GM15510 (cell line): Measurements from ENCODE around the gene FGF4.

Source experiments
- POLR2A ChIP-seq: IDR thresholded peaks from 3 replicates; pipeline ENCODE4 v1.6.1; 2011; ENCODE audit warnings: borderline replicate concordance; ENCODE audit not compliant: insufficient read length; ENCODE audit errors: extremely low read depth

FGF4 gene

DNA sequence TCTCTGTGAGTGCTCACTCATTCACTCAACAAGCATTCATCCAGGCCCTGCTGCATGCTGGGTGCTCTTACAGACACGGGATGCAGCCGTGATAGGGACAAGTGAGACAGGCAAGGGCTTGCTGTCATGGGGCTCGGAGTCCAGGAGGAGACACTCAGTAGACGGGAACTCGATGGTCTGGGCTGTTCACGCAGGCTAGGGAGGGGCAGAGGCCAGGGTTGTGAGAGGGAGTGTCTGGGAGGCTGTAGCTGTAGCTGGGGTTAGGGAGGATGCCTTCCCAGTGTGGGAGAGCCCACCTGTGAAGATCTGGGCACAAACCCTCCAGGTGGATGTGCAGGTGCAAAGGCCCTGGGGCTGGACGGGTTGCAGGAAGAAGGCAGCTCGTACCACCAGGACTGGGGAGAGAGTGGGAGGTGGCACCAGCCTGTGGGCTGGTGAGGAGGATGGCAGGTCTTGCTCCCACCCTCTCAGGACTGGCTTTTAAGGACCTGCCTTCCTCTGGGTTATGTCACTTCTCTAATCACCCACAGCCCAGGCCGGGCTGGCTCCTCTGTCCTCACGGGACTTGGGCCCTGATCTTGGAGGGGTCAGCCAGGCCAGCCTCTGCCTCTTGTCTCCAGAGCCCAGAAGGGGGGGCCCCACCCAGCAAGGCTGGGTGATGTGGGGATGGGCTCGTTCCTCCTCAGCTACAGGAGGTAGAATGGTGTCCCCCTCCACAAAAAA, 24.1 kb downstream of the FGF4 start:
- TF ChIP-seq POLR2A = no peak

DNA sequence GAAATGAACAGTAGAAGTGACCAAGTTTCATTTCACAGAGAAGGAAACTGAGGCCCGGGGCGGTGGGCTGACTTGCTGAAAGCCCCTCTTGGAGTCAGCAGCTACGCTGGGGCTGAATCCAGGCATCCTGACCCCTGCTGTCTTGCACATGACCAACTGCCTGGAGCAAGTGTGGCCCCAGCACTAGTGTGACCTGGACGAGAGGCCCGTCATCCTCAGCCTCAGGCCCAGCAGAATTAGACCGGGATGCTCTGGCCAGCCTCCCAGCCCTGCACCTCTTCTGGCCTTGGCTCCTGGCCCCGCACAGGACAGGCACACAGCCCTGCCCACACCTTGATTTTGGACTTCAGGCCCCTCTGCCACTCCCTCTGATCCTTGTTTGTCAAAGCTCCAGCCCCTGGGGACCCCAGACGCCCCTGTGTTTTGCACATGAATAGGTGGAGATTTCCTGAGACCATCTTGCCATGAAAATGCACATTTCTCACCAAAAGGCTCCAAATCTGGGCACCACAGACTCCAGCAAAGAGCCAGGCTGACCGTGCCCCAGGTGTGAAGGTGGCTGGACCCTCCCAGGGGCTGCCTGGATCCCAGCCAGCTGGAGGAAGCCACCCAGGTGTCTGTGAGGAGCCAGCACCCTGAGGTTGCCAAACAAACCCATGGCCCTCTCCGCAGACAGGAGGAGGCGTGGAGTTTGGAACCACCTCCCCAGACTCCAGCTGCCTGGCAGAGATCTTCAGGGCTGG, 24.9 kb downstream of the FGF4 start:
- no peak for TF ChIP-seq POLR2A

DNA sequence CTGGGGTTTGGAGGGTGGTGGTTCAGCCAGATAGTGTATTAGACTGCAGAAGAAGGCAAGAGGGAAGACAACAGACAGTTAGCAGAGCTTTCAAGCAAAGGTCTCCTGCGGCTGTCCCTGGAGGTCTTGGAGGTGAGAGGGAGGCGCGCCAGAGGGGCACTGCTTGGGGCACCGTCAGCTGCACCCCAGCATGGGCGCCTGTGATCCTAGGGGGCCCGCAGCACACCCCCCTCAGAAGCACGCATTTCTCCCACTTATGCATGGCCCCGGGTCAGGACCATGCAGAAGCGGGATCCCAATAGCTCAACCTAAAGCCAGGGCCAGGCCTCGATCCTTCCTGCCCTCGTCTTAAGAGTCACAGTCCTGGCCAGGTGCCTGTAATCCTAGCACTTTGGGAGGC, 26.5 kb downstream of the FGF4 start:
- no peak for TF ChIP-seq POLR2A

DNA sequence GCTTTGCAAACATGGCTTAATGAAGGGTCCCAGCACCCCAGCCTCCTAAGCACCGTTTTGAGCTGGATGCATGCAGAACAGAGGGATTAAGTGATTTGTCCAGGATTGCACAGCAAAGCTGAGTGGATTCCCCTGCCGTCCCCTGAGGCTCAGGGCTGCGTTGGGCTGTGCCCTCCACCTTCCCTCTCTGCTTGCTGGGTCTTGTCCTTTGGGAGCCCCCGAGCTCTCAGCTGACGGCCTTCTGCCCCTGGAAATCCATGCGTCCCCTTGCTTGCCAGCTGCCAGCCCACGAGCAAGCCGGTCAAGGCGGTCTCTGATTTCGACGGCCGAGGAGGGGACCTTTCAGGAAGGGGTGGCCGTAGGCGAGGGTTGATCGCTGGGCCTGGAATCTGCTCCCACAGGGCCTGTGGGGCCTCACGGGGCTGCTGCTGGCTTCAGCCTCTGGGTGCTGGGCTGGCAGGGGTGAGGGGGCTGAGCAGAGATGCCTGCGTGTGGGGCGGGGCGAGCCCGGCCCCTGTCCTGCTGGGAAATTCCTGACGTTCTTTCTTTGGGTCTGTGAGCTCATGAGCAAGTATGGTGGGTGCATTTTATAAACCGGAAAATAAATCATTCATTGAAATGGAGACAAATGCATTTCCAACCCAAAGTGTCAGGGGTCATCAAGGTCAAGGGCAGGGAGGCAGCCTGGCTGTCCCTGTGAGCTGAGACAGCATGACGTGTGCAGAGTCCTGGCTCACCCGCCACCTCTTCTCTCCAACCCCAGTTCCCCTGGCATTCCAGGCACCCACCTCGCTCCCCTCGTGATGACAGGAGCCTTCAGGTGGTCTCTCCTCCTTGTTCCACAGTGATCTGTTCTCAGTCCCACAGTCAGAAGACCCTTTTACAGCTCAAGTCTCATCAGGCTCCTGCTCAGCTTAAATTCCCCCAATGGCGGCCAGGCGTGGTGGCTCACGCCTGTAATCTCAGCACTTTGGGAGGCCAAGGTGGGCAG, 28.1 kb downstream of the FGF4 start:
- no peak for TF ChIP-seq POLR2A

DNA sequence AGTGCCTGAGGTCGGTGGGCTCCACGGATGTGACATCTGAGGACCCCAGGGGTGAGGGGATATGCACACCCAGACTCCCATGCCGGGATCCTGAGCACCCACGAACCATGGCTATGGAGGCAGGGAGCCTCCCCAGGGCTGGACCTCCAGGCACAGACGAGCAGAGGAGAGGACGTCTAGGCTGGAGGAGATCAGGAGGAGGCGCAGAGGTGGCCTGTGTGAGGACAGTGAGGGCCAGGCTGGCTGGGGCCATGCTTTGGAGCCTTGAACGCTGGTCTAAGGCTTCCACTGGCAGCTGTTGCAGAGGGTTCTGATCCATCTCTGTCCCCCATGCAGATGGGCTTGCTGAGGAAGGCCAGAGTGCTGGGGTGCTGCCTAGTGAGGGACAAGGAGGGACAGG, 29.0 kb downstream of the FGF4 start:
- TF ChIP-seq POLR2A = no peak

DNA sequence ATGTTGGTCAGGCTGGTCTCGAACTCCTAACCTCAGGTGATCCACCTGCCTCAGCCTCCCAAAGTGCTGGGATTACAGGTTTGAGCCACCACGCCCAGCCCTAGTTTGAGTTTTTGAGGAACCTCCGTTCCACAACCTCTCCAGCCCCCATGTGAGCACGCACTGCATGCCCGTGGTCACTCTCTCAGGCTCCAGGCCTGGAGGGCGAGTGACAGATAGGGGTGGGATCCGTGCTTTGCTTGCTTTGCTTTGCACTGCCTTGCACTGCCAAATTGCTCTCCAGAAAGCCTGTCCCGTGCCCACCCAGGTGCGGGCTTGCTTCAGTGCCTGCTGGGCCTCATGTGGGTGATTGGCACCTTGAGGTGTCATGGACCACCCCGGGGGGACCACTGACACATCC, 29.9 kb downstream of the FGF4 start:
- no peak for TF ChIP-seq POLR2A

DNA sequence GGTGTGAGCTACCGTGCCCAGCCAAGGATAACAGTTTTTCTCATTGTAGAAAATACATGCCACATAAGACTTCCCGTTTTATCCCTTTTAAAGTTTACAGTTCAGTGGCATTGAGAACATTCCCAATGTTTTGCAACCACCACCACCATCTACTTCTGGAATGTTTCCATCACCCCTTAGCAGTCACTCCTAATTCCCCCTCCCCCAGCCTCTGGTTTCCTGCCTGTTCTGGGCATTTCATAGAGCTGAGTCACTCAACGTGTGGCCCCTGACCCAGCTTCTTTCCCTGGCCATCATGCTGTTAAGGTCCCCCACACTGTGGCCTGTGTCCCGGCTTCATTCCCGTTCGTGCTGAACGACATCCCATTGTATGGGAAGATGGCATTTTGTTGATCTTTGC, 30.7 kb downstream of the FGF4 start:
- no peak for TF ChIP-seq POLR2A

DNA sequence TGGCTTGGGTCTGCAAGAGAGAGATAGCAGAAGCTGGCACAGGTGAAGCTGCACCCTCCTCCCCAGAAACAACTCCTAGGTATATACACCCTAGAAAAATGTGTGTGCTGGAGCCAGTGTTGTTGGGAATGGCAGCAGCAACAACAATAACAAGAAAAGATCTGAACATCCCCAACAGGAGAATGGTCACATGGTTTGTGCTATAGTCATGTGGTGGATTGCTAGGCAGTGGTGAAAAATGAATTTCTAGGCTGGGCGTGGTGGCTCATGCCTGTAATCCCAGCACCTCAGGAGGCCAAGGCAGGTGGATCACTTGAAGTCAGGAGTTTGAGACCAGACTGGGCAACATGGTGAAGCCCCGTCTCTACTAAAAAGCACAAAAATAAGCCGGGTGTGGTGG, 40.3 kb downstream of the FGF4 start:
- TF ChIP-seq POLR2A = no peak

DNA sequence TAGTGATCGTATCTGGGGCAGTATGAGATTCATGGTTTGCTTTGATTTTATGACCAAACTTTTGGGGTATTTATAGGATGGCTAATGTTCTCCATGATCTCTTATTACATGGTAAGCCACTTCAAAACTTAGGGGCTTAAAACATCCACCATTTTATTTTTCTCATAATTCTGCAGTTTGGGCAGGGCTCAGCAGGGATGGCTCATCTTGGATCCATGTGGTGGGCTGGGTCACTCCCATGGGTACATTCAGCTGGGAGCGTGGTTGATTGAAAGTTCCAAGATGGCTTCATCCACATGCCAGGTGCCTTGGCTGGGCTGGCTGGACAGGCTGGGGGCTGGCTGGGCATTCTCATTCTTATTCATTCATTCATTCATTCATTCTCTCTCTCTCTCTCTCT, 40.8 kb downstream of the FGF4 start:
- no peak for TF ChIP-seq POLR2A

DNA sequence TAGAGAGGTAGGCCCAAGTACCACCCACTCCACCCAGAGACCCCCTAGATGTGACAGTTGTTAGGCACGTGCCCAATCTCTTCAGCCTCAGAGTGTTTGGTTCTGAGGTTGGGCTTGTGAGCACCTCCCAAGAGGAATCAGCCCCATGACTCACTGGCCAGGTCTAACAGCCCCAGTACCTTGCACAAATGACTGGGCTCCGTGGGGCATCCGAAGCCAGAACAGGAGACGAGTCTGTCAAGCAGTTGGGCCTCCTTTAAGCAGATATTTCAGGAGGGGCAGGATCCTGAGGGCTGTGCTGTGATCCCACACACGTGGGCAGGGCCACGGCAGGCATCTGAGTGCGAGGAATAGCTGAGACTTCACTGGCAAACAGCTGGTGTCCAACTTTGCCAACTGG, 42.2 kb downstream of the FGF4 start:
- no peak for TF ChIP-seq POLR2A

DNA sequence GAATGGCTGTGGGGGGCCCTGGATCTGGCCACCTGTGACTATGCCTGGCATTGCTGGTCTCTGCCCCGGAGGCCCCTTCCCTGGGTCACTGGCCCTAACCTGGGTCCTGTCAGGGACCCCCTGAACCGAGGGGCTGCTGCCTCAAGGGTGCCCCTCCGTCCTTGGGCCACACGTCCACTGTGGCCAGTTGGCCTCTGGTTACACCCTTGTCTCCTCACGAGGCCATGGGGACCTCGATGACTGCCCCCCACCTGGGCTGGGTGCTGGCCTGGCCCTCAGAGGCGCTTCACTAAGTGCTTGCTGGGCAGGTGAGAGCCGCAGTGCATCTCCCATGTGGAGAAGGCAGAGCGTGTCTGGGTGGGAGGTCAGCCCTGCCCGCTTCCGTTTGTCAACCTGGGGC, 44.0 kb downstream of the FGF4 start:
- TF ChIP-seq POLR2A = no peak

DNA sequence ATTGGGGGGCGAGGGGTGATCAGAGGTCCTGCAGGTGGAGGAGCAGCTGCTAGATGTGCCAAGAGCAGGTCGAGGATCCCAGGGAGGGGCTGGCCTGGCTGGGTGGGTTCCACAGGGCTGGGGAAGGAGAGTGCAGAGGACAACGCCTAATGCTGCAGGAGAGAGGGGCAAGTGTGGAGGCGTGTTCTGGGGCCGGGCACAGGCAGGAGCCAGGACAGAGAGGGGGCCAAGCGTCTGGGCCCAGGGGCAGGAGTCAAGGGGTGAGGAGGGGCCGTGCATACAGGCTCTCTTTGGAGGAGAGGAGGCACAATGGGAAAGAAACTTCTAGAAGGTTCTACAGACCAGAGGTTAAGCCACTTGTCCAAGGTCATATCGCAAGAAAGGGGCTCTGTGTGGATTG, 44.6 kb downstream of the FGF4 start:
- no peak for TF ChIP-seq POLR2A

DNA sequence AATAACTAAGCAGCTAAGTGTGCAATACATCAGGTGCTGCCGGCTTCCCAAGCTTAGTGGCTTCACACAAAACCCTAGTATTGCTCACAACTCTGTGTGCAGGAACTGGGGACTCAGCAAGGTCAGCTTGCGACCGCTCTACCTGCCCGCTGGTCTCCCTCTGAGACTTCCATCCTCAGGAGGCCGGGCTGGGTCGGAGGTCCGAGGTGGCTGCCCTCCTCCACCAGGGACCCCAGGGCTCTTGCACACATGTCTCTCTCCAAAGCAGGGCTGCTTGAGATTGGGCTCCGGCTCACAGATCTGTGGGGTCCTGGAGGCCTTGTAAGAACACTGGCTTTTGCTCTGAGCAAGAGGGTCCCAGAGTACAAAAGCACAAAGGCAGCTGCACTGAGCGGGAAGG, 45.9 kb downstream of the FGF4 start:
- TF ChIP-seq POLR2A = no peak

DNA sequence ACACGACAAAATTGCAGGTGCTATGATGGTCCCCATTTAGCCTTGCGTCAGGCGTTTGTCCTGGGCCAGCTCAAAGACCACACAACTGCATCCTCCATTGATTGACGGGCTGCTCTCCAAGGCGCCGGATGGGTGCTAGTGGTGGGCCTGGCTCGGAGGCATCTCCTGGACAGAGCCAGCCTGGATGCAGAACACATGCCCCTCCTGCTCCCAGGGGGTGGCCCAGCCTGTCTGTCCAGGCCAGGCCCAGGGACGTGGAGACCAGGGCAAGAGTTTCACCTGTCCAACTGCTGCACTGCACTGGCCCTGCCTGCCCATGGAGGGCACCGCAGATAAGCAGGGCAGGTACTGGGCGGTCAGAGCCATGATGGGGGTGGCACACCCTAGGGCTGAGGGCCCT, 47.9 kb downstream of the FGF4 start:
- no peak for TF ChIP-seq POLR2A

DNA sequence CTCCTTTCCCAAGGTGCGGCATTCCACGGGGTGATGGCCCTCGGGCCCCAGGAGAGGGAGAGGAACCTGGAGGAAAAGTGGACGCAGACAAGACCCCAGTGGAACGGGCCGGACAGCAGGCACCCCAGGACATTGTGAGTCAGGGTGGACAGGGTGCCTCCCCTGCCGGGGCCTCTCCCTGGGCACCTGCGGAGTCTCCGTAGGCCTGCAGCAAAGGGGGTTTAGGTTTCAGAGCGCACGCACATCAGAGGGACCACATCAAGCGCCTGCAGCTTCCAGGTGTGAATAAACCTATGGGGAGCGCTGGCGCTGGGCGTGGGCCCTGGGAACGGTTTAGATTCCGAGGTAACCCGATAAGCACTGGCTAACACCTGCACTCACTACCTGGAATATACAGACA, 48.7 kb downstream of the FGF4 start:
- TF ChIP-seq POLR2A = no peak
